ENCODE measurements around the gene ATP5IF1. TPM values are rescaled to one million over a fixed set of nuclear protein-coding genes. Genes with fewer than 3 reads are reported as not detected.
A peak's percentile ranks its signal among the peaks of the same experiment; 100 is the strongest.

Gene ATP5IF1
- total RNA-seq, 1 experiment from 2014 or later, result 146 TPM

DNA sequence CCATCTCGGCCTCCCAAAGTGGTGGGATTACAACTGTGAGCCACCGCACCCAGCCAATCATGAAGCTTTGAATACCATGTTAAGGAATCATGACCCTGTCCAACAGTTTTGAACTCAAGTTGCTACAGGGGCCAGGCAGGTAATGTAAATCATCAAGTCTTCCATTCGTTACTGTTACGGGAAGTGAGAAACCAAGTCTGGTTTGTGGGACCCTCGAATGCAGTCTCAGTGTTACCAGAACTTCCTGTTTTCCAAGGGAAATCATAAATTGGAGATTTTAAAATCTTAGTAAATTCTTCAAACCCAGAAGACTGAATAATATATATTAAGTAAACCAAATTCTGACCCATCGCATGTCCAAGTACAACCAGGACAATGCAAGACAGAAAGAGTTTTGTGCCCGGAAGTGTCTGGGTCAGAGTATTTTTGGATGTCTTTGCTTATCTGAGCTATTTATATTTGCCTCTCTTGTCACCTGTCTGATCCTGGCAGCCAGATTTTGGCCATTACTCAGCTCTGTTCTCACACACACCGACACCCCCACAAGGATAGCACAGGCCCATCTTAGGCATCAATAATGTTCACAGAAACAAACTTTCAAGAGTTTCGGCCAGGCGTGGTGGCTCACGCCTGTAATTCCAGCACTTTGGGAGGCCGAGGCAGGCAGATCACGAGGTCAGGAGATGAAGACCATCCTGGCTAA is 8.8 kb downstream of the ATP5IF1 start:
- peaks cover 24% of the 10 kb centered on the region for H3K4me1 ChIP-seq (replicated peaks; ENCODE audit: insufficient read depth)
- intact Hi-C loops (cut with micrococcal nuclease; ENCODE audit: unreplicated experiment), result loop anchor here (5.0 kb wide), 1 partner anchor 263 kb away; the partner anchor contains the start of gene RCC1
- no TSS peak for BruUV-seq (replicated peaks)
- no peaks in the 10 kb centered on the region for H4K20me1 ChIP-seq (ENCODE audit: insufficient read depth)
- no peaks in the 10 kb centered on the region for H3K9me2 ChIP-seq (ENCODE audit: insufficient read depth)
- no peak overlapping the region for H3K4me2 ChIP-seq
- ChIA-PET CTCF (no interaction called here), POLR2A (ENCODE audit: unreplicated experiment) (no interaction called here)
- TF ChIP-seq, protein P1, sequence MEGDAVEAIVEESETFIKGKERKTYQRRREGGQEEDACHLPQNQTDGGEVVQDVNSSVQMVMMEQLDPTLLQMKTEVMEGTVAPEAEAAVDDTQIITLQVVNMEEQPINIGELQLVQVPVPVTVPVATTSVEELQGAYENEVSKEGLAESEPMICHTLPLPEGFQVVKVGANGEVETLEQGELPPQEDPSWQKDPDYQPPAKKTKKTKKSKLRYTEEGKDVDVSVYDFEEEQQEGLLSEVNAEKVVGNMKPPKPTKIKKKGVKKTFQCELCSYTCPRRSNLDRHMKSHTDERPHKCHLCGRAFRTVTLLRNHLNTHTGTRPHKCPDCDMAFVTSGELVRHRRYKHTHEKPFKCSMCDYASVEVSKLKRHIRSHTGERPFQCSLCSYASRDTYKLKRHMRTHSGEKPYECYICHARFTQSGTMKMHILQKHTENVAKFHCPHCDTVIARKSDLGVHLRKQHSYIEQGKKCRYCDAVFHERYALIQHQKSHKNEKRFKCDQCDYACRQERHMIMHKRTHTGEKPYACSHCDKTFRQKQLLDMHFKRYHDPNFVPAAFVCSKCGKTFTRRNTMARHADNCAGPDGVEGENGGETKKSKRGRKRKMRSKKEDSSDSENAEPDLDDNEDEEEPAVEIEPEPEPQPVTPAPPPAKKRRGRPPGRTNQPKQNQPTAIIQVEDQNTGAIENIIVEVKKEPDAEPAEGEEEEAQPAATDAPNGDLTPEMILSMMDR (conservative IDR thresholded peaks at IDR 0.05), result no peak
- no peak for TF ChIP-seq EZH2 (IDR thresholded peaks at IDR 0.05; ENCODE audit: low read depth)
- H3F3A ChIP-seq (ENCODE audit: insufficient read depth, low read depth), result peaks cover 29% of the 10 kb centered on the region
- H3K79me2 ChIP-seq (ENCODE audit: low read depth), result 0 out of 2 replicates have a peak, but pooled peaks cover 3% of the 10 kb centered on the region
- no peak for DNase-seq
- no peaks in the 10 kb centered on the region for H3K36me3 ChIP-seq (ENCODE audit: low read depth)
- no peak overlapping the region for H3K27ac ChIP-seq
- H3K4me3 ChIP-seq, result no peak overlapping the region
- H2AFZ ChIP-seq, result no peak overlapping the region
- H3K9me3 ChIP-seq (ENCODE audit: insufficient read depth, low read depth), result no peaks in the 10 kb centered on the region
- no peaks in the 10 kb centered on the region for H3K27me3 ChIP-seq (ENCODE audit: insufficient read depth, low read depth)

DNA sequence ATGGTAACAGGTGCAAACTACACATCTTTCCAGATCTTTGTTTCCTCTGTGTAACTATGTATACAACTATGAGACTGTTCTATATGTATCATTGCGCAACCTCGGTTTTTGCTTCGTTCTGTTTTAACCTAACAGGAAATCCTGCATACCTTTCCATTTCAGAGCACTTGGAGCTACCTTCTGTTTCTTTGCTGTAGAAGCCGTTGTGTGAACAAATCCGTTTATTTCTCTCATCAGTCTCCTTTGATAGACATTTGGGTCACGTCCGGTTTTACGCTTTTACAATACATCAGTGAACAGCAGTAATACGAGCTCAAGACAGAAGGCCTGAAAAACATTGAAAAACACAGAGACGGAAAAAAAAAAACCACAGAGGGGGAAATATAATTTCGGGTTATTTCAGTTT is 10.5 kb downstream of the ATP5IF1 start:
- Histone ChIP-seq H3K9me2 (ENCODE audit: insufficient read depth) (no peaks in the 10 kb centered on the region), H3F3A (ENCODE audit: insufficient read depth, low read depth) (peaks cover 41% of the 10 kb centered on the region), H4K20me1 (ENCODE audit: insufficient read depth) (no peaks in the 10 kb centered on the region), H2AFZ (peak overlapping the region; percentile 87), H3K27ac (peak overlapping the region; percentile 79), H3K9me3 (ENCODE audit: insufficient read depth, low read depth) (no peaks in the 10 kb centered on the region), H3K36me3 (ENCODE audit: low read depth) (no peaks in the 10 kb centered on the region), H3K4me1 (replicated peaks; ENCODE audit: insufficient read depth) (peaks cover 31% of the 10 kb centered on the region), H3K79me2 (ENCODE audit: low read depth) (0 out of 2 replicates have a peak, but pooled peaks cover 3% of the 10 kb centered on the region), H3K4me2 (peak overlapping the region; percentile 89), H3K27me3 (ENCODE audit: insufficient read depth, low read depth) (no peaks in the 10 kb centered on the region), H3K4me3 (peak overlapping the region; percentile 76)
- ChIA-PET POLR2A (ENCODE audit: unreplicated experiment) (interaction anchor here (0.5 to 0.8 kb wide), 8 partner anchors 10 to 267 kb away, joined by 3 to 43 read pairs (median 5); partner anchors contain the start of gene ATP5IF1), CTCF (interaction anchor here (0.6 kb wide), 1 partner anchor 10 kb away, joined by 8 read pairs; the partner anchor contains the start of gene ATP5IF1)
- peak; percentile 40 to 92 for DNase-seq
- intact Hi-C loops (cut with micrococcal nuclease; ENCODE audit: unreplicated experiment), result loop anchor here (5.0 kb wide), 1 partner anchor 261 kb away; the partner anchor contains the start of gene RCC1
- no peak for TF ChIP-seq EZH2 (IDR thresholded peaks at IDR 0.05; ENCODE audit: low read depth)
- TF ChIP-seq, protein P1 (conservative IDR thresholded peaks at IDR 0.05), result no peak
- BruUV-seq (replicated peaks), result TSS peak; percentile 79

DNA sequence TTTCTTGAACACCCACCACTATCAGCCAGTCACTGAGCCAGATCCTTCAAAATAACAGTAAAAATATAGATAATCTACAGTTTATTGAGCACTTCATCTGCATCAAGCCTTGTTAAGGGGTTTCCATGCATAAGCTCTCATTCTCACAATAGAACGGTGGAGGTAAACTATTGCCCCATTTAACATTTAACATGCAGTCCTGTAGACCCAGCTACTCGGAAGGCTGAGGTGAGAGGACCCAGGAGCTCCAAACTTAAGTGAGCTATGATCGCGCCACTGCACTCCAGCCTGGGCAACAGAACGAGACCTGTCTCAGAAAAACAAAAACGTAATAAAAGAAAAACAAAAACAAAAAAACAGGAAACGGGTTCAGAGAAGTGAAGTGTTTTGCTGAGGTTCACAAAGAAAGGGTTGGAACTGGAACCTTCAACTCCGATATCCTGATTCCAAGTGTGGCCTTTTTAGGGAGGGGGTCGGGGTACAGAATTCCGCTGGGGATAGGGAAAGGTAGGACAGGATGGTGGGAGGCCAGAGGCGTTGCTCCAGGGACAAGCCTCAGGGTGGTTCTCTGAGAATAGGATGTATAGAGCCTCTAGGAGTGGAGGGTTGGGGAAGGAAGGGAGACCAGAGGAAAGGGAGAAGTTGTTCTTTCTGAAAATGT is 11.8 kb downstream of the ATP5IF1 start:
- TSS peak; percentile 55 for BruUV-seq (replicated peaks)
- no peaks in the 10 kb centered on the region for H3K36me3 ChIP-seq (ENCODE audit: low read depth)
- no peaks in the 10 kb centered on the region for H3K9me2 ChIP-seq (ENCODE audit: insufficient read depth)
- DNase-seq, result no peak
- H3F3A ChIP-seq (ENCODE audit: insufficient read depth, low read depth), result peaks cover 41% of the 10 kb centered on the region
- no peaks in the 10 kb centered on the region for H3K9me3 ChIP-seq (ENCODE audit: insufficient read depth, low read depth)
- peaks cover 31% of the 10 kb centered on the region for H3K4me1 ChIP-seq (replicated peaks; ENCODE audit: insufficient read depth)
- peak overlapping the region; percentile 45; the same call in 1 of the 2 replicates for H3K4me3 ChIP-seq
- ChIA-PET CTCF (interaction anchor here (0.5 to 1.3 kb wide), 5 partner anchors 9 to 1717 kb away, joined by 3 to 10 read pairs (median 3); no protein-coding TSS in a partner anchor), POLR2A (ENCODE audit: unreplicated experiment) (interaction anchor here (0.6 to 1.9 kb wide), 3 partner anchors 13 to 334 kb away, joined by 3 to 14 read pairs (median 5); no protein-coding TSS in a partner anchor)
- H3K4me2 ChIP-seq, result peak overlapping the region; percentile 93
- no peaks in the 10 kb centered on the region for H3K27me3 ChIP-seq (ENCODE audit: insufficient read depth, low read depth)
- TF ChIP-seq, protein P1 (conservative IDR thresholded peaks at IDR 0.05), result no peak
- TF ChIP-seq EZH2 (IDR thresholded peaks at IDR 0.05; ENCODE audit: low read depth), result no peak
- H4K20me1 ChIP-seq (ENCODE audit: insufficient read depth), result no peaks in the 10 kb centered on the region
- 0 out of 2 replicates have a peak, but pooled peaks cover 3% of the 10 kb centered on the region for H3K79me2 ChIP-seq (ENCODE audit: low read depth)
- peak overlapping the region; percentile 100; the same call in 1 of the 2 replicates for H3K27ac ChIP-seq
- H2AFZ ChIP-seq, result no peak overlapping the region
- intact Hi-C loops (cut with micrococcal nuclease; ENCODE audit: unreplicated experiment), result loop anchor here (2.0 to 5.0 kb wide), 4 partner anchors 81 to 629 kb away; partner anchors contain the start of genes MED18 and RCC1
